Measurements from ENCODE around the gene PHLDB1. TPM values are rescaled to one million over a fixed set of nuclear protein-coding genes. Genes with fewer than 3 reads are reported as not detected.
"Not testable (repeated sequence)": the region's sequence is repeated elsewhere in the genome, so short reads cannot be mapped to it uniquely, and the experiment has no call there.

The PHLDB1 gene
- total RNA-seq, 1 donor from 2014 or later = 164 TPM

DNA sequence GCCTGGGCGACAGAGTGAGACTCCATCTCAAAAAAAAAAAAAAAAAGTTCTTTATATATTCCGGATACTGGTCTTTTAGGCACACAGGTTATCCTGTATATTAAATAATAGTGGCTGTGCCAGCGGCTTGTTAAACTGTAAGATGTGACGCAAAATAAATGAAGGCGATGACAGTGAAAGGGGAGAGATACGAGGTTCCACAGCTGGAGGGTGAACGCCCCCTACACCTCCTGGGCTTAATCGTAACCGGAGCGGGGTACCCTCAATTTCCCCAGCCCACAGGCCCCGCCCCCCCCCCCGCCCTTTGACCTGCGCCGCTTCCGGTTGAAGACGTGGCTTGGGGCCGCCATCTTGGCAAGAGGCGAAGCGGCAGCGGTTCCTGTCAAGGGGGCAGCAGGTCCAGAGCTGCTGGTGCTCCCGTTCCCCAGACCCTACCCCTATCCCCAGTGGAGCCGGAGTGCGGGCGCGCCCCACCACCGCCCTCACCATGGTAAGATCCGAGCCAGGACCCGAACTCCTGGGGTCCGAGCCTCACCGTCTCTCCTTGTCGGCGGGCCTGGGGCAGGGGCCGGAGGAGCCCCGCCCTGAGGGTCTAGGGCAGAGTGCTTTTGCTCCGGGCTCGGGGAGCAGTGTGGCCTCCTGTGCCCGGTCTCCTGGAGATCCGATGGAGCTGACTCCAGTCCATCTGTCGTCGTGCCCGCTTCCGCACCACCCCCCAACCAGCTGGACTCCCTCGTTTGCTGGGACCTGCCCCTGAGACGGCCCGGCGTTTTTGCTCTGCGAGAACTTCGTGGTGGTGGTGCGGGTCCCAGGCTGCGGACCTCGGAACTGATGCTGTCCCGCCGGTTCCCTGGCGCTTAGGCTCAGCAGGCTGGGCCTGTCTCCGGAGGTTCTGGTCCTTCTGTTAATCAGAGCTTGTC lies 35.1 kb upstream of the PHLDB1 start, which contains the start of gene ARCN1:
ARCN1 (plus strand) TSS at position 349 of the 920 bp plus-strand sequence; CDS start at position 488, 139 bp downstream.
- H3K36me3 Mint-ChIP-seq (ENCODE audit: low read depth) = peaks cover 2% of the 10 kb centered on the region
- H3K27ac Mint-ChIP-seq (ENCODE audit: unreplicated experiment) = peak within 1 kb of the TSS; percentile 98
- no peaks in the 10 kb centered on the region for H3K9me3 Mint-ChIP-seq (ENCODE audit: low read depth)
- H3K27me3 Mint-ChIP-seq (ENCODE audit: low read depth) = no peaks in the 10 kb centered on the region
- peaks cover 50% of the 10 kb centered on the region for H3K4me1 Mint-ChIP-seq (ENCODE audit: low read depth)
- peak within 1 kb of the TSS; percentile 97 for H3K4me3 Mint-ChIP-seq (ENCODE audit: unreplicated experiment)
- peak; percentile 92 for DNase-seq (ENCODE audit: low spot score)
- TF ChIP-seq, protein P1, sequence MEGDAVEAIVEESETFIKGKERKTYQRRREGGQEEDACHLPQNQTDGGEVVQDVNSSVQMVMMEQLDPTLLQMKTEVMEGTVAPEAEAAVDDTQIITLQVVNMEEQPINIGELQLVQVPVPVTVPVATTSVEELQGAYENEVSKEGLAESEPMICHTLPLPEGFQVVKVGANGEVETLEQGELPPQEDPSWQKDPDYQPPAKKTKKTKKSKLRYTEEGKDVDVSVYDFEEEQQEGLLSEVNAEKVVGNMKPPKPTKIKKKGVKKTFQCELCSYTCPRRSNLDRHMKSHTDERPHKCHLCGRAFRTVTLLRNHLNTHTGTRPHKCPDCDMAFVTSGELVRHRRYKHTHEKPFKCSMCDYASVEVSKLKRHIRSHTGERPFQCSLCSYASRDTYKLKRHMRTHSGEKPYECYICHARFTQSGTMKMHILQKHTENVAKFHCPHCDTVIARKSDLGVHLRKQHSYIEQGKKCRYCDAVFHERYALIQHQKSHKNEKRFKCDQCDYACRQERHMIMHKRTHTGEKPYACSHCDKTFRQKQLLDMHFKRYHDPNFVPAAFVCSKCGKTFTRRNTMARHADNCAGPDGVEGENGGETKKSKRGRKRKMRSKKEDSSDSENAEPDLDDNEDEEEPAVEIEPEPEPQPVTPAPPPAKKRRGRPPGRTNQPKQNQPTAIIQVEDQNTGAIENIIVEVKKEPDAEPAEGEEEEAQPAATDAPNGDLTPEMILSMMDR (IDR thresholded peaks at IDR 0.05) = peak; percentile 10

DNA sequence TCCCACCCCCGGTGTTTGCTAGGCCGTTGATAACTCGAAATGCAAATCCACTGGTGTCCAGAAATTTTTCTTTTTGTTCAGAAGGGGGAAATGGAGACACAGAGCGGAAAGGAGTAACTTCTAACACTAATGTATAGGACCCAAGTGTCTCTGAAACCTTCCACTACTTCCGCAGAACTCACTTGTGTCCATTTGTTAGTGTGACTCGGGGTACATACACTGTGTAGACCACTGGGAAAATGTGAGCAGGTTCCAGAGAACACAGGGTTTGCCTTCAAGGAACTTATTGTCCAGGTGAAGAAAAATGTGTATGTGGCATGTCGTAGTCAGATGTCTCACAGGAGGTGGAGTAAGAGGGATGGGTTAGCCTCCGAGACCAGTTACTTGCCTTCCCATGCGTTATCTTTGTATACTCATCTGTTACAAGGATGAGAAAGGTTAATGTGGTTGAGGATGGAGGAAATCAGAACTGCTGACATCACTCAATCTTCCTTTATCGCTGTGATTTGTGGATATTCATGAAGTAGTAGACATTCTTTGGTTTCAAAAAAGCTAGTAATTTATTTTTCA lies 34.3 kb upstream of the PHLDB1 start:
- TF ChIP-seq, protein P1 (IDR thresholded peaks at IDR 0.05) = peak; percentile 4
- Mint-ChIP-seq H3K27ac (ENCODE audit: unreplicated experiment) (peak overlapping the region; percentile 98), H3K9me3 (ENCODE audit: low read depth) (no peaks in the 10 kb centered on the region), H3K4me1 (ENCODE audit: low read depth) (peaks cover 54% of the 10 kb centered on the region), H3K36me3 (ENCODE audit: low read depth) (peaks cover 2% of the 10 kb centered on the region), H3K27me3 (ENCODE audit: low read depth) (no peaks in the 10 kb centered on the region), H3K4me3 (ENCODE audit: unreplicated experiment) (peak overlapping the region; percentile 97)
- no peak for DNase-seq (ENCODE audit: low spot score)

DNA sequence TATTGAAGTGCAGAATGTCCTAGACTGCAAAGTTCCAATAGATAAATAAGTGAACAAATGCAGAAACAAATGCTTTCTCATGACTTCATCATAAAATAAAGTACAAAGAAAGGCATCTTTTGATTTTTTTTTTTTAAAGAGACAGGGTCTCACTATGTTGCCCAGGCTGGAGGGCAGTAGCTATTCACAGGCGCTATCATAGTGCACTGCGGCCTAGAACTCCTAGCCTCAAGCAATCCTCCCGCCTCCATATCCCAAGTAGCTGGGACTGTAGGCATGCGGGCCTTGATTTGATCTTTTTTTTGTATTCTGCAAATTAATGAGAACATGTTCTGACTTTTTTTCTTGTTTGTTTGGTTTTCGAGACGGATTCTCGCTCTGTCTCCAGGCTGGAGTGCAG lies 32.8 kb upstream of the PHLDB1 start:
- H3K27me3 Mint-ChIP-seq (ENCODE audit: low read depth) = no peaks in the 10 kb centered on the region
- peaks cover 63% of the 10 kb centered on the region for H3K4me1 Mint-ChIP-seq (ENCODE audit: low read depth)
- H3K9me3 Mint-ChIP-seq (ENCODE audit: low read depth) = no peaks in the 10 kb centered on the region
- peak overlapping the region; percentile 97 for H3K4me3 Mint-ChIP-seq (ENCODE audit: unreplicated experiment)
- DNase-seq (ENCODE audit: low spot score) = no peak
- TF ChIP-seq, protein P1 (IDR thresholded peaks at IDR 0.05) = no peak
- H3K27ac Mint-ChIP-seq (ENCODE audit: unreplicated experiment) = peak overlapping the region; percentile 85
- peaks cover 2% of the 10 kb centered on the region for H3K36me3 Mint-ChIP-seq (ENCODE audit: low read depth)

DNA sequence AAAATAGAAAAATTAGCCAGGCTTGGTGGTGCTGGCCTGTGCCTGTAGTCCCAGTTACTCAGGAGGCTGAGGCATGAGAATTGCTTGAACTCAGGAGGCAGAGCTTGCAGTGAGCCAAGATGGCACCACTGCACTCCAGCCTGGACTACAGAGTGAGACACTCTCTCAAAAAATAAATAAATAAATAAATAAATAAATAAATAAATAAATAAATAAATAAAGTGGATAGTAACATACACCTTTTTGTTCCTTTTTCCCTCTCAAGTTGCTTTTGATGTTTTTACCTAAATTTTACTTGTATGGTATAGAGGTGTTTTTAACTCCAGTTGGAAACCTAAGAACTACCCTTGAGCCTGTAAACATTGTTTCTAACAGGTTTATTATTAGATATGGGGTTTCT lies 29.4 kb upstream of the PHLDB1 start:
- not testable (repeated sequence) for H3K36me3 Mint-ChIP-seq (ENCODE audit: low read depth); H3K27me3 Mint-ChIP-seq (ENCODE audit: low read depth); DNase-seq (ENCODE audit: low spot score); H3K4me3 Mint-ChIP-seq (ENCODE audit: unreplicated experiment); H3K9me3 Mint-ChIP-seq (ENCODE audit: low read depth); H3K27ac Mint-ChIP-seq (ENCODE audit: unreplicated experiment)
- H3K4me1 Mint-ChIP-seq (ENCODE audit: low read depth) = peaks cover 60% of the 10 kb centered on the region

DNA sequence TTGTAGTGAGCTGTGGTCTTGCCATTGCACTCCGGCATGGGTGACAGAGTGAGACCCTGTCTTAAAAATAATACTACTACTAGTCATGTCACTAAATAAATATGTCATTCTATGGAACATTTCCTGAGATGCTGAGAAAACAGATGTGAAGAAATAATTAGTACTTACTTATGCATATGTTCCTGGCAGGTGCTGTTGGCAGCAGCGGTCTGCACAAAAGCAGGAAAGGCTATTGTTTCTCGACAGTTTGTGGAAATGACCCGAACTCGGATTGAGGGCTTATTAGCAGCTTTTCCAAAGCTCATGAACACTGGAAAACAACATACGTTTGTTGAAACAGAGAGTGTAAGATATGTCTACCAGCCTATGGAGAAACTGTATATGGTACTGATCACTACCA lies 26.4 kb upstream of the PHLDB1 start:
- Mint-ChIP-seq H3K9me3 (ENCODE audit: low read depth) (no peaks in the 10 kb centered on the region), H3K27ac (ENCODE audit: unreplicated experiment) (no peak overlapping the region), H3K27me3 (ENCODE audit: low read depth) (no peaks in the 10 kb centered on the region), H3K4me3 (ENCODE audit: unreplicated experiment) (no peak overlapping the region), H3K36me3 (ENCODE audit: low read depth) (peaks cover 27% of the 10 kb centered on the region), H3K4me1 (ENCODE audit: low read depth) (peaks cover 32% of the 10 kb centered on the region)
- TF ChIP-seq, protein P1 (IDR thresholded peaks at IDR 0.05) = no peak
- no peak for DNase-seq (ENCODE audit: low spot score)
